ENCODE results near the gene OTOG. TPM values are rescaled to one million over a fixed set of nuclear protein-coding genes. Genes with fewer than 3 reads are reported as not detected.

Gene OTOG
- total RNA-seq, 1 donor from 2014 or later: not detected

DNA sequence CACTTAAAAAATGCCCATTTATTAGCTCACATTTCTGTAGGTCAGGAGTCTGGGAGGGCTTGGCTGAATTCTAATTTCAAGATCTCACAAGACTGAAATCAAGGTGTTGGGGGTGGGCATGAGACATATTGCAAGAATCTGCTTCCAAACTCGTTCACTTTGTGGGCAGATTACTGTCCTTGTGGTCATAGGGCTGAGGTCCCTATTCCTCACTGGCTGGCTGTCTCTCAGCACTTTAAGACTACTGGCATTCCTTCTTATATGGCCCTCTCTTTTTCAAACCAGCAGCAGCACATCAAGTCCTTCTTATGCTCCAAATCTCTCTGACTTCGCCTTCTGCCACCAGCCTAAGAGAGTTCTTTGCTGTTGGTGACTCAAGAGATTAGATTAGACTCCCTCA, 144.5 kb downstream of the OTOG start:
- H3K4me3 ChIP-seq: no peak overlapping the region
- H3K4me1 ChIP-seq: no peaks in the 10 kb centered on the region
- intact Hi-C loops (cut with DNase I): no loop called here
- TF ChIP-seq POLR2AphosphoS5 (IDR thresholded peaks at IDR 0.05; ENCODE audit: insufficient read depth in 1 of 2, low read depth in 1 of 2) (no peak), POLR2A (IDR thresholded peaks at IDR 0.05) (no peak)
- TF ChIP-seq, protein P1, sequence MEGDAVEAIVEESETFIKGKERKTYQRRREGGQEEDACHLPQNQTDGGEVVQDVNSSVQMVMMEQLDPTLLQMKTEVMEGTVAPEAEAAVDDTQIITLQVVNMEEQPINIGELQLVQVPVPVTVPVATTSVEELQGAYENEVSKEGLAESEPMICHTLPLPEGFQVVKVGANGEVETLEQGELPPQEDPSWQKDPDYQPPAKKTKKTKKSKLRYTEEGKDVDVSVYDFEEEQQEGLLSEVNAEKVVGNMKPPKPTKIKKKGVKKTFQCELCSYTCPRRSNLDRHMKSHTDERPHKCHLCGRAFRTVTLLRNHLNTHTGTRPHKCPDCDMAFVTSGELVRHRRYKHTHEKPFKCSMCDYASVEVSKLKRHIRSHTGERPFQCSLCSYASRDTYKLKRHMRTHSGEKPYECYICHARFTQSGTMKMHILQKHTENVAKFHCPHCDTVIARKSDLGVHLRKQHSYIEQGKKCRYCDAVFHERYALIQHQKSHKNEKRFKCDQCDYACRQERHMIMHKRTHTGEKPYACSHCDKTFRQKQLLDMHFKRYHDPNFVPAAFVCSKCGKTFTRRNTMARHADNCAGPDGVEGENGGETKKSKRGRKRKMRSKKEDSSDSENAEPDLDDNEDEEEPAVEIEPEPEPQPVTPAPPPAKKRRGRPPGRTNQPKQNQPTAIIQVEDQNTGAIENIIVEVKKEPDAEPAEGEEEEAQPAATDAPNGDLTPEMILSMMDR (IDR thresholded peaks at IDR 0.05): no peak
- H3K27me3 ChIP-seq: no peaks in the 10 kb centered on the region
- H3K27ac ChIP-seq: no peak overlapping the region
- H3K9me3 ChIP-seq: no peaks in the 10 kb centered on the region
- no peaks in the 10 kb centered on the region for H3K36me3 ChIP-seq
- DNase-seq (ENCODE audit: extremely low spot score in 2 of 2): peak in 1 of 2 donors; percentile 11

DNA sequence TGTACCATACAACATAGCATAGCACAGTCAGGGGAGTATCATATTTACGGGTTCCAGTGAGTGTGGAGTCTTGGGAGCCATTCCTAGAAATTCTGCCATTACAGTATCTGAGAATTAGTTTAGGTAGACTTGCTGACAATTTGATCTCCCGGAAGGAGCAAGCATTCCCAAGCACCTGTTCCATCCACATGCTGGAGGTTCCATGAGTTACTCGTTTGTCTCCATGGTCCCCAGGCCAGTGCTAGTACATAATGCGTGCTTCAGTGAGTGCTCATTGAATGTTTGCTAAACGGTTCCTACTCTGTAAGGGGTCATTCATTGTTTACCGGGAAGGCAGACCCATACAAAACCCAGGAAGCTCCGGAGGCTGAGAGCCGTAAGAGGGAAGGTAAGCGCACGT, 144.9 kb downstream of the OTOG start:
- H3K4me1 ChIP-seq: no peaks in the 10 kb centered on the region
- intact Hi-C loops (cut with DNase I): no loop called here
- no peak overlapping the region for H3K4me3 ChIP-seq
- TF ChIP-seq POLR2AphosphoS5 (IDR thresholded peaks at IDR 0.05; ENCODE audit: insufficient read depth in 1 of 2, low read depth in 1 of 2) (no peak), POLR2A (IDR thresholded peaks at IDR 0.05) (no peak)
- TF ChIP-seq, protein P1 (IDR thresholded peaks at IDR 0.05): no peak
- no peak for DNase-seq (ENCODE audit: extremely low spot score in 2 of 2)
- H3K27me3 ChIP-seq: no peaks in the 10 kb centered on the region
- H3K27ac ChIP-seq: no peak overlapping the region
- H3K9me3 ChIP-seq: no peaks in the 10 kb centered on the region
- H3K36me3 ChIP-seq: no peaks in the 10 kb centered on the region

DNA sequence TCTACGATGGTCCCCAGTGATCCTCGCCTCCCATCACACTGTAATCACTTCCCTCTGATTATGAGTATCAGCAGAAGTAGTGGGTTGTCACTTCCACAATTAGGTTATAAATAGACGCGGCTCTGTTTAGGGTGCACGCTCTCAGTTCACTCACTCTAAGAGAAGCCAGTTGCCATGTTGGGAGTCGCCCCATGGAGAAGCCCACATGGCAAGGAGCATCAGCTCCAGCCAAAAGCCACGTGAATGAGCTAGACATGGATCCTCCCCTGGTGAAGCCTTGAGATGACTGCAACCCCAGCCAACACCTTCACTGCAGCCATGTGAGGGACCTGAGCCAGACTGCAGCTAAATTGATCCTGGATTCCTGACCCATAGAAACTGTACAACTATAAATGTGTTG, 145.9 kb downstream of the OTOG start:
- H3K27me3 ChIP-seq: no peaks in the 10 kb centered on the region

DNA sequence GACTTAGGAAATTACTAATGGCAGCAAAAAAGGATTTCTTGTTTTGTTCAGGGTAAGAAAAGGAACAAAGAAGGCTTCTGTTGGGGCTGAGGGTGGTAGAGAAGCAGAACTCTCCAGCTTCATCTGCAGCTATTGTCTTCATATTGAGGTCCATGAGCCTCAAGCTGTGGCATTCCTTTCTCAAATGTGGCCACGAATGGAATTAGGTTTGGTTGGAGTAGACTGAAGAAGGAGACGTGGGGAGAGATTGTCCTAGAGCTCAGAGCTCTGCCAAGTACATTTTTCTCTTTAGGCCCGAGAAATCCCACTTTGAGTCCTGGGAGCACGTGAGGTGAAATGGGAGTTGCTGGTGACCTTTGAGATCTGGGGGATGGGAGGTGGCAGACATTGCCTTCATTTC, 146.5 kb downstream of the OTOG start:
- no peaks in the 10 kb centered on the region for H3K9me3 ChIP-seq
- H3K4me3 ChIP-seq: no peak overlapping the region
- H3K27me3 ChIP-seq: no peaks in the 10 kb centered on the region
- no peaks in the 10 kb centered on the region for H3K36me3 ChIP-seq
- no peak for DNase-seq (ENCODE audit: extremely low spot score in 2 of 2)
- H3K27ac ChIP-seq: no peak overlapping the region
- H3K4me1 ChIP-seq: no peaks in the 10 kb centered on the region
- TF ChIP-seq POLR2A (IDR thresholded peaks at IDR 0.05): no peak
- no peak for TF ChIP-seq POLR2AphosphoS5 (IDR thresholded peaks at IDR 0.05; ENCODE audit: insufficient read depth in 1 of 2, low read depth in 1 of 2)
- TF ChIP-seq, protein P1 (IDR thresholded peaks at IDR 0.05): no peak
- intact Hi-C loops (cut with DNase I): no loop called here

More for the DNA sequence above, 145.9 kb downstream of the OTOG start:
- H3K27ac ChIP-seq: no peak overlapping the region
- intact Hi-C loops (cut with DNase I): no loop called here
- DNase-seq (ENCODE audit: extremely low spot score in 2 of 2): no peak
- no peak for TF ChIP-seq POLR2AphosphoS5 (IDR thresholded peaks at IDR 0.05; ENCODE audit: insufficient read depth in 1 of 2, low read depth in 1 of 2)
- no peak for TF ChIP-seq POLR2A (IDR thresholded peaks at IDR 0.05)
- TF ChIP-seq, protein P1 (IDR thresholded peaks at IDR 0.05): no peak
- no peak overlapping the region for H3K4me3 ChIP-seq
- H3K36me3 ChIP-seq: no peaks in the 10 kb centered on the region
- H3K9me3 ChIP-seq: no peaks in the 10 kb centered on the region
- no peaks in the 10 kb centered on the region for H3K4me1 ChIP-seq

DNA sequence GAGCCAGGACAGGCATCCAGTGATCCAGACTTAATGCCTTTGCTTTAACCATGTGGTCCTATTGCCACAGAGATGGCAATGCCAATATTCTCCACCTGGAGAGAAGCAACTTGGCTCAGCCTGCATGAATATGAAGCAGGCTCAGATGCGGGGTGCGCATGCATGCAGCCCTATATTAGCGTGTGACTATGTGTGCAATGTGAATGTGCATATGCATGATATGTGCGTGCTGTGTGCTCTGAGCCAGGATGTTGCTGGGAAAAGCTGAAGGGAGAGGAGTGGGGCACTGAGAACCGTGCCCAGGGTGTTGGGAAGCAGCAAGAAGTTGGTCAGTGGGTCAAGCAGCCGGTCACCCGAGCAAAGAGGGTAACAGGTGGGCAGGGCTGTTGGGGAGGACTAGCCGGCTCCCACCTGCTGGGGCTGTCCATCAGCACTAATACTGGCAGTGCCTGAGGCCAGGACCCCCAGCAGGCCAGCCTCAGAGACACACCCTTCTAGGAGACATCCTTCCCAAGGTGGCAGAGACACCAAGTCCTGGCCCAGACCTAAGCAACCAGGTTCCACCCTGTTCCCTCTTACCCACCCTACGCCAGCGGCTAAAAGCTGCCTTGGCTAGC, 147.5 kb downstream of the OTOG start:
- Histone ChIP-seq H3K4me3 (no peak overlapping the region), H3K27ac (no peak overlapping the region), H3K4me1 (no peaks in the 10 kb centered on the region), H3K27me3 (no peaks in the 10 kb centered on the region), H3K9me3 (no peaks in the 10 kb centered on the region), H3K36me3 (no peaks in the 10 kb centered on the region)
- peak in 1 of 2 donors; percentile 69 for DNase-seq (ENCODE audit: extremely low spot score in 2 of 2)
- intact Hi-C loops (cut with DNase I): no loop called here
- no peak for TF ChIP-seq POLR2A (IDR thresholded peaks at IDR 0.05)
- no peak for TF ChIP-seq POLR2AphosphoS5 (IDR thresholded peaks at IDR 0.05; ENCODE audit: insufficient read depth in 1 of 2, low read depth in 1 of 2)
- TF ChIP-seq, protein P1 (IDR thresholded peaks at IDR 0.05): no peak

All from vagina (tissue), 2 donors.